K562 (cell line): ENCODE results near the gene MOCOS. TPM values are rescaled to one million over a fixed set of nuclear protein-coding genes. Genes with fewer than 3 reads are reported as not detected.

ENCODE experiments used
- ATAC-seq: fragments of 200-7000 bp; cut with Tn5 transposase; 3 replicates; pipeline ENCODE4 v1.9.1; 2020; ENCODE audit warnings: moderate library complexity
- BruUV-seq: library from RNA; stranded (reverse); fragments of 400-500 nt; replicated peaks from 2 replicates; lab custom pipeline; 2021; lab: Mats Ljungman, UMichigan
- CTCF ChIA-PET: fragments of 300-600 bp; formaldehyde crosslinking; extraction: SDS; loops from one replicate; lab custom pipeline; 2021; ENCODE audit warnings: low intra/inter-chr PET ratio; lab: Yijun Ruan, JAX
- POLR2A ChIA-PET: fragments of 300-600, 350-650 bp; sonication (Branson Sonifier 250); formaldehyde crosslinking; extraction: SDS; loops from one replicate; lab custom pipeline; 2021; ENCODE audit warnings: antibody characterized with exemption, inconsistent platforms; lab: Yijun Ruan, JAX
- DNase-seq, 4 experiments: peaks; one replicate each; pipeline versions ENCODE4 v3.0.0 to v3.0.0-alpha.2; 2011 to 2018; ENCODE audit warnings: low spot score in 3 of 4, mixed read lengths in 3 of 4; ENCODE audit errors: extremely low read depth in 1 of 4
- FAIRE-seq: peaks from 2 replicates; lab custom pipeline; 2011; peaks lifted over from hg19 to GRCh38; lab: Jason Lieb, UNC
- H2AFZ ChIP-seq: 2 replicates; pipeline ENCODE4 v1.6.0; 2011; ENCODE audit warnings: low read depth, low read length, control low read depth, inconsistent platforms
- H3K27ac ChIP-seq: fragments of 200-600 bp; 3 replicates; pipeline ENCODE4 v1.8.0; 2011; ENCODE audit warnings: low read depth, mild to moderate bottlenecking, control low read depth, inconsistent platforms, low read length, moderate library complexity, mixed read lengths; ENCODE audit errors: extremely low read depth
- H3K27me3 ChIP-seq, 2 experiments: fragments of 300-600 bp in 1 of 2; 2 replicates in 1 of 2; 3 replicates in 1 of 2; pipeline versions ENCODE4 v1.6.0 to v1.8.0; 2011; ENCODE audit warnings: inconsistent platforms in 2 of 2, low read length in 2 of 2, mild to moderate bottlenecking in 1 of 2, mixed read lengths in 1 of 2, moderate library complexity in 1 of 2; ENCODE audit not compliant: control insufficient read depth in 2 of 2, insufficient read depth in 2 of 2
- H3K36me3 ChIP-seq: fragments of 300-600 bp; 3 replicates; pipeline ENCODE4 v1.8.0; 2011; ENCODE audit warnings: mild to moderate bottlenecking, low read length, inconsistent platforms; ENCODE audit not compliant: control insufficient read depth, insufficient read depth
- H3K4me1 ChIP-seq, 2 experiments: fragments of 200-600 bp in 1 of 2; replicated peaks in 1 of 2; 2 replicates in 1 of 2; 3 replicates in 1 of 2; pipeline versions ENCODE4 v1.5.1 to v1.8.0; 2011; ENCODE audit warnings: inconsistent platforms in 2 of 2, low read length in 2 of 2, mild to moderate bottlenecking in 1 of 2, mixed read lengths in 1 of 2, moderate library complexity in 1 of 2; ENCODE audit not compliant: control insufficient read depth in 2 of 2, insufficient read depth in 2 of 2
- H3K4me2 ChIP-seq: 2 replicates; pipeline ENCODE4 v1.6.1; 2011; ENCODE audit warnings: low read length, control low read depth, inconsistent platforms, mixed read lengths; ENCODE audit not compliant: insufficient read depth
- H3K4me3 ChIP-seq: fragments of 200-600 bp; sonication (generic), shearing (Covaris generic); 2 replicates; pipeline ENCODE4 v1.5.1; 2016; ENCODE audit warnings: control low read depth, inconsistent platforms
- H3K79me2 ChIP-seq: fragments of 200-600 bp; 3 replicates; pipeline ENCODE4 v1.8.0; 2011; ENCODE audit warnings: low read length, inconsistent platforms; ENCODE audit not compliant: control insufficient read depth, insufficient read depth
- H3K9ac ChIP-seq, 2 experiments: 2 replicates each; pipeline versions ENCODE4 v1.6.0 to v1.6.1; 2011; ENCODE audit warnings: low read depth in 2 of 2, low read length in 2 of 2, control low read depth in 1 of 2, inconsistent platforms in 1 of 2, mild to moderate bottlenecking in 1 of 2, mixed read lengths in 1 of 2; ENCODE audit not compliant: insufficient read depth in 1 of 2
- H3K9me1 ChIP-seq: one replicate; pipeline ENCODE4 v1.6.0; 2011; ENCODE audit warnings: inconsistent platforms, mild to moderate bottlenecking, low read length, moderate library complexity; ENCODE audit not compliant: control insufficient read depth, insufficient read depth
- H3K9me3 ChIP-seq: replicated peaks from 2 replicates; pipeline ENCODE4 v1.5.1; 2011; ENCODE audit warnings: low read depth, low read length, inconsistent platforms; ENCODE audit not compliant: control insufficient read depth, insufficient read depth
- H4K20me1 ChIP-seq: replicated peaks from 2 replicates; pipeline ENCODE4 v1.6.1; 2011; ENCODE audit warnings: low read length, inconsistent platforms, mixed read lengths; ENCODE audit not compliant: control insufficient read depth, insufficient read depth
- CREBBP ChIP-seq: IDR thresholded peaks from one replicate; pipeline ENCODE4 v1.6.1; 2012; ENCODE audit warnings: low read depth, mild to moderate bottlenecking, control low read depth, inconsistent platforms, low read length
- CTCFL ChIP-seq: IDR thresholded peaks from 2 replicates; pipeline ENCODE4 v1.6.1; 2011; ENCODE audit warnings: borderline replicate concordance, low read depth, mild to moderate bottlenecking, moderate library complexity, low read length; ENCODE audit not compliant: insufficient read depth, poor library complexity, severe bottlenecking
- E2F5 ChIP-seq: sonication (generic); formaldehyde crosslinking; IDR thresholded peaks from 2 replicates; pipeline ENCODE4 v1.8.0; 2022; ENCODE audit warnings: mild to moderate bottlenecking, missing genetic modification reagents
- EP300 ChIP-seq: IDR thresholded peaks from 2 replicates; pipeline ENCODE4 v1.6.1; 2012; ENCODE audit warnings: low read length, improper control_type of control experiment
- ERF ChIP-seq: fragments of 450-650 bp; formaldehyde crosslinking; IDR thresholded peaks from 2 replicates; pipeline ENCODE4 v1.4.0; 2020; ENCODE audit warnings: mild to moderate bottlenecking, mixed read lengths
- ETV6 ChIP-seq, 3 experiments: fragments of 150-350 bp in 1 of 3; sonication (generic) in 1 of 3; formaldehyde crosslinking in 1 of 3; IDR thresholded peaks; 2 replicates each; pipeline versions ENCODE4 v1.6.1 to v1.8.0; 2014 to 2022; ENCODE audit warnings: borderline replicate concordance in 2 of 3, low read depth in 2 of 3, antibody characterized with exemption in 1 of 3, low read length in 1 of 3, mild to moderate bottlenecking in 1 of 3, missing genetic modification reagents in 1 of 3
- FUS ChIP-seq: fragments of 200-400 bp; formaldehyde crosslinking; optimal IDR thresholded peaks from 2 replicates; pipeline ENCODE3; 2017; ENCODE audit warnings: low read depth, low read length
- MLLT1 ChIP-seq, 2 experiments: fragments of 450-650 bp; IDR thresholded peaks; 2 replicates each; pipeline ENCODE4 v1.6.1; 2016
- NFE2 ChIP-seq: IDR thresholded peaks from 2 replicates; pipeline ENCODE4 v1.6.1; 2014; ENCODE audit warnings: antibody characterized with exemption, low read depth
- NFE2L1 ChIP-seq: fragments of 450-650 bp; IDR thresholded peaks from 2 replicates; pipeline ENCODE4 v1.6.1; 2016; ENCODE audit warnings: missing genetic modification characterization, low read depth, mild to moderate bottlenecking, missing compliant biosample characterization, moderate library complexity, borderline replicate concordance
- RHOXF2B ChIP-seq: fragments of 250-450 bp; sonication (Bioruptor Pico); conservative IDR thresholded peaks from 2 replicates; pipeline ENCODE4 v1.5.1; 2021
- ZBTB17 ChIP-seq: fragments of 450-650 bp; formaldehyde crosslinking; IDR thresholded peaks from 2 replicates; pipeline ENCODE4 v1.4.0; 2020; ENCODE audit warnings: mild to moderate bottlenecking
- ZNF146 ChIP-seq: IDR thresholded peaks from one replicate; pipeline ENCODE4 v1.6.1; 2018; ENCODE audit warnings: missing compliant biosample characterization; ENCODE audit not compliant: unreplicated experiment
- ZNF23 ChIP-seq: fragments of 250-450 bp; sonication (Bioruptor Pico); IDR thresholded peaks from 2 replicates; pipeline ENCODE4 v1.4.0; 2020; ENCODE audit warnings: mild to moderate bottlenecking
- ZSCAN32 ChIP-seq: fragments of 450-650 bp; formaldehyde crosslinking; IDR thresholded peaks from 2 replicates; pipeline ENCODE4 v1.4.0; 2020; ENCODE audit warnings: mild to moderate bottlenecking, moderate library complexity
- WGBS: fragments of 100-300 bp; shearing (Covaris generic); methylation state at CpG from one replicate; pipeline ENCODE4 v1.1.6; 2016; ENCODE audit warnings: low coverage, mixed read lengths; ENCODE audit not compliant: insufficient coverage; ENCODE audit errors: missing lambda C conversion rate; 5-methylcytosine and 5-hydroxymethylcytosine counted together
- in situ Hi-C: fragments of 300-500 bp; cut with MboI; formaldehyde crosslinking; loops from 4 replicates; pipeline ENCODE4 v1.15.0; 2018; ENCODE audit warnings: inconsistent platforms, mixed read lengths
- intact Hi-C: fragments of 100-400 bp; cut with micrococcal nuclease; formaldehyde crosslinking; loops from 2 replicates; pipeline ENCODE4 v1.14.2; 2022
- polyA plus RNA-seq, 8 experiments: library from polyadenylated mRNA; depleted of rRNA in 4 of 8; stranded (reverse) in 5 of 8; unstranded in 3 of 8; fragments of >200 nt; fragmentation: Nextera tagmentation in 2 of 8; fragmentation: Illumina TruSeq in 1 of 8; extraction: Ambion mirVana in 2 of 8; extraction: Trizol in 1 of 8; gene quantifications; 2 replicates each; pipeline versions ENCODE4 v1.2.1 to v1.2.3, GENCODE V29; 2011 to 2014; ENCODE audit warnings: inconsistent platforms in 1 of 8, missing spikeins in 1 of 8
- total RNA-seq, 7 experiments: library from RNA; depleted of rRNA in 6 of 7; stranded (reverse); fragments of >200 nt in 6 of 7; fragmentation: Illumina TruSeq in 2 of 7; extraction: Trizol in 2 of 7; gene quantifications; 2 replicates each; pipeline versions ENCODE4 v1.2.1 to v1.2.3, GENCODE V29; 2011 to 2021; ENCODE audit warnings: low replicate concordance in 1 of 7

MOCOS gene
- total and polyA plus RNA-seq, 9 of the 15 experiments (the other 6 are each of a cell fraction or from before 2014, with no cell fraction given), result 4.5 to 12.4 (median 9.1) TPM

GRCh38 chr18:36185901-36186460 is 1.3 kb upstream of the MOCOS start (continued):
- TF ChIP-seq ERF (CRISPR knock-in tag) (no peak), ZNF146 (no peak)

- Histone ChIP-seq H3K4me1 (peaks cover 12 to 31% of the 10 kb centered on the region in 2 experiments; a peak in 4 of 5 replicates), H3K27ac (peak overlapping the region; percentile 61), H3K27me3 (no peaks in the 10 kb centered on the region), H3K36me3 (peaks cover 12% of the 10 kb centered on the region; the same call in 2 of the 3 replicates), H3K4me2 (peak overlapping the region; percentile 89), H3K9ac (peak overlapping the region; percentile 81 to 93), H3K79me2 (peaks cover 22% of the 10 kb centered on the region), H3K9me1 (no peaks in the 10 kb centered on the region), H3K9me3 (no peaks in the 10 kb centered on the region), H4K20me1 (no peaks in the 10 kb centered on the region), H2AFZ (peak overlapping the region; percentile 89), H3K4me3 (peak overlapping the region; percentile 68)
- peak; percentile 58 for ATAC-seq
- CTCF ChIA-PET, result no interaction called here
- 24% methylated on average over 37 of the region's 47 CpGs for WGBS
- in situ Hi-C loops, result no loop called here
- peak; percentile 64 to 69 (median 67) for DNase-seq
- no TSS peak for BruUV-seq
- FAIRE-seq, result no peak
- intact Hi-C loops, result loop anchor here (2.0 kb wide), 1 partner anchor 98 kb away; no protein-coding TSS in a partner anchor
- POLR2A ChIA-PET, result interaction anchor here (1.6 kb wide), 1 partner anchor 10 kb away, joined by 7 read pairs; no protein-coding TSS in a partner anchor
- TF ChIP-seq ZSCAN32, result no peak
- TF ChIP-seq EP300, result no peak
- TF ChIP-seq FUS, result no peak
- TF ChIP-seq ZNF23 (CRISPR knock-in tag), result no peak
- no peak for TF ChIP-seq NFE2
- TF ChIP-seq CREBBP, result no peak
- no peak for TF ChIP-seq RHOXF2B
- TF ChIP-seq CTCFL, result no peak
- no peak for TF ChIP-seq E2F5 (CRISPR knock-in tag)
- TF ChIP-seq ETV6 (IDR thresholded peaks at IDR 0.05; ENCODE audit: borderline replicate concordance in 1 of 2, low read depth in 2 of 2, low read length in 1 of 2), result no peak
- no peak for TF ChIP-seq ETV6 (CRISPR knock-in tag; IDR thresholded peaks at IDR 0.05; ENCODE audit: borderline replicate concordance)
- TF ChIP-seq MLLT1 (IDR thresholded peaks at IDR 0.05), result no peak
- no peak for TF ChIP-seq ZBTB17 (CRISPR knock-in tag)
- no peak for TF ChIP-seq NFE2L1 (tag)
Measured at GRCh38 chr18:36186461-36187192, 670 bp upstream of the MOCOS start.
